Measurements from ENCODE around the gene GNL1. TPM values are rescaled to one million over a fixed set of nuclear protein-coding genes. Genes with fewer than 3 reads are reported as not detected.
A peak's percentile ranks its signal among the peaks of the same experiment; 100 is the strongest.
"Not testable (repeated sequence)": the region's sequence is repeated elsewhere in the genome, so short reads cannot be mapped to it uniquely, and the experiment has no call there.

The GNL1 gene
- total and polyA plus RNA-seq, 9 of the 15 experiments (the other 6 are each of a cell fraction or from before 2014, with no cell fraction given), result 0.73 to 112 (median 58.0) TPM

- no peak for TF ChIP-seq POLR3A (IDR thresholded peaks at IDR 0.05; ENCODE audit: borderline replicate concordance, extremely low read depth, insufficient read depth, insufficient read length)
- no peak for TF ChIP-seq RNF219 (CRISPR knock-in tag; IDR thresholded peaks at IDR 0.05)
These were observed 60.3 kb downstream of the GNL1 start (continued) for GRCh38 chr6:30495993-30496392.

- Histone ChIP-seq H2AFZ (ENCODE audit: low read depth, low read length) (peak overlapping the region; percentile 79; the same call in 1 of the 2 replicates), H3K4me1 (replicated peaks in 1 of 2; ENCODE audit: control insufficient read depth in 2 of 2, insufficient read depth in 2 of 2, low read length in 2 of 2) (peaks cover 26 to 36% of the 10 kb centered on the region in 2 experiments), H3K36me3 (ENCODE audit: control insufficient read depth, insufficient read depth, low read length) (peaks cover 19% of the 10 kb centered on the region)
- DNase-seq (ENCODE audit: extremely low read depth in 1 of 4, low spot score in 3 of 4); CTCF ChIA-PET (ENCODE audit: low intra/inter-chr PET ratio); H3K9me1 ChIP-seq (ENCODE audit: control insufficient read depth, insufficient read depth, low read length); intact Hi-C loops (cut with micrococcal nuclease); H4K20me1 ChIP-seq (replicated peaks; ENCODE audit: control insufficient read depth, insufficient read depth, low read length); H3K27me3 ChIP-seq (ENCODE audit: control insufficient read depth in 2 of 2, insufficient read depth in 2 of 2, low read length in 2 of 2); H3K79me2 ChIP-seq (ENCODE audit: control insufficient read depth, insufficient read depth, low read length); FAIRE-seq; H3K27ac ChIP-seq (ENCODE audit: extremely low read depth, low read depth, low read length); H3K4me2 ChIP-seq (ENCODE audit: insufficient read depth, low read length); H3K9ac ChIP-seq (ENCODE audit: insufficient read depth in 1 of 2, low read depth in 2 of 2, low read length in 2 of 2); H3K4me3 ChIP-seq; BruUV-seq (replicated peaks); ATAC-seq; H3K9me3 ChIP-seq (replicated peaks; ENCODE audit: control insufficient read depth, insufficient read depth, low read depth, low read length); in situ Hi-C loops (cut with MboI): not testable (repeated sequence)
- POLR2A ChIA-PET, result interaction anchor here (1.6 kb wide), 1 partner anchor 8 kb away, joined by 4 read pairs; no protein-coding TSS in a partner anchor
- WGBS (ENCODE audit: insufficient coverage, low coverage, missing lambda C conversion rate), result 80% methylated on average over 4 of the region's 4 CpGs
These were observed 61.2 kb downstream of the GNL1 start for GRCh38 chr6:30495060-30495459.

Measured in K562 (cell line).